ENCODE results near the gene PEF1.
"Not testable (repeated sequence)": the region's sequence is repeated elsewhere in the genome, so short reads cannot be mapped to it uniquely, and the experiment has no call there.

The PEF1 gene

DNA sequence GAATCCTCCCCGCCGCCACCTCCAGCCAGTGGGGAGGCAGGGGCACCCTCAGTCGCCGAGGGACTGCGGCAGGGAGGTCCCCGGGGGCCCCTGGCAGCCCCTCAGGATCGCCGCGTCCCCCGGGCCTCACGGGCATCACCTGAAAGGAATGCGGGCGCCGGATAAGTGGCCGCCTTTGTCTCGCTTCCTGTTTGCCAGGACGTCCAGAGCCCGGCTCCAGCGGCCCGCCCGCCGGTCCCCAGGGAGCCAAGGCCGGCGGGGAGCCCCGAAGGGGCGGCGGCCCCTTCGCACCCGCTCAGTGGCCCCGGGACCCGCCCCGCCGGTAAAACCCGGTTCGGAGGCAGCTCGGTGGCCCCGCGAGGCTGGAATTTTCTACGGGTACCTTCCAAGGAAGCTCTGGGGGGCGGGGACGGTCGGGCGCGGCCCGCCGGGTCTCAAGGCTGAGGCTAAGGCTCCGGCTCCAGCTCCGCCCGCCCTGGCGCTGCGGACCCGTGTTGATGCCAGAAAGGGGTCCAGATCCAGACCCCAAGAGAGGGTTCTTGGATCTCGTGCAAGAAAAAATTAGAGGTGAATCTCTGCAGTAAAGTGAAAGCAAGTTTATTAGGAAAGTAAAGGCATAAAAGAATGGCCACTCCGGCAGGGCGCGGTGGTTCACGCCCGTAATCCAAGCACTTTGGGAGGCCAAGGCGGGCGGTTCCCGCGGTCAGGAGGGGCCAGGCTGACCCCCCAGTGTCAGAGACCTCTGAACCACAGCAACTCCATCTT, 55.7 kb downstream of the PEF1 start:
- TF ChIP-seq, protein P1, sequence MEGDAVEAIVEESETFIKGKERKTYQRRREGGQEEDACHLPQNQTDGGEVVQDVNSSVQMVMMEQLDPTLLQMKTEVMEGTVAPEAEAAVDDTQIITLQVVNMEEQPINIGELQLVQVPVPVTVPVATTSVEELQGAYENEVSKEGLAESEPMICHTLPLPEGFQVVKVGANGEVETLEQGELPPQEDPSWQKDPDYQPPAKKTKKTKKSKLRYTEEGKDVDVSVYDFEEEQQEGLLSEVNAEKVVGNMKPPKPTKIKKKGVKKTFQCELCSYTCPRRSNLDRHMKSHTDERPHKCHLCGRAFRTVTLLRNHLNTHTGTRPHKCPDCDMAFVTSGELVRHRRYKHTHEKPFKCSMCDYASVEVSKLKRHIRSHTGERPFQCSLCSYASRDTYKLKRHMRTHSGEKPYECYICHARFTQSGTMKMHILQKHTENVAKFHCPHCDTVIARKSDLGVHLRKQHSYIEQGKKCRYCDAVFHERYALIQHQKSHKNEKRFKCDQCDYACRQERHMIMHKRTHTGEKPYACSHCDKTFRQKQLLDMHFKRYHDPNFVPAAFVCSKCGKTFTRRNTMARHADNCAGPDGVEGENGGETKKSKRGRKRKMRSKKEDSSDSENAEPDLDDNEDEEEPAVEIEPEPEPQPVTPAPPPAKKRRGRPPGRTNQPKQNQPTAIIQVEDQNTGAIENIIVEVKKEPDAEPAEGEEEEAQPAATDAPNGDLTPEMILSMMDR (conservative IDR thresholded peaks at IDR 0.05; ENCODE audit: control insufficient read depth, insufficient read depth, low read depth, low read length): no peak
- peak overlapping the region; percentile 29 for H3K4me3 ChIP-seq (ENCODE audit: control insufficient read depth, low read depth, low read length)
- no peak for DNase-seq (ENCODE audit: low read depth)

DNA sequence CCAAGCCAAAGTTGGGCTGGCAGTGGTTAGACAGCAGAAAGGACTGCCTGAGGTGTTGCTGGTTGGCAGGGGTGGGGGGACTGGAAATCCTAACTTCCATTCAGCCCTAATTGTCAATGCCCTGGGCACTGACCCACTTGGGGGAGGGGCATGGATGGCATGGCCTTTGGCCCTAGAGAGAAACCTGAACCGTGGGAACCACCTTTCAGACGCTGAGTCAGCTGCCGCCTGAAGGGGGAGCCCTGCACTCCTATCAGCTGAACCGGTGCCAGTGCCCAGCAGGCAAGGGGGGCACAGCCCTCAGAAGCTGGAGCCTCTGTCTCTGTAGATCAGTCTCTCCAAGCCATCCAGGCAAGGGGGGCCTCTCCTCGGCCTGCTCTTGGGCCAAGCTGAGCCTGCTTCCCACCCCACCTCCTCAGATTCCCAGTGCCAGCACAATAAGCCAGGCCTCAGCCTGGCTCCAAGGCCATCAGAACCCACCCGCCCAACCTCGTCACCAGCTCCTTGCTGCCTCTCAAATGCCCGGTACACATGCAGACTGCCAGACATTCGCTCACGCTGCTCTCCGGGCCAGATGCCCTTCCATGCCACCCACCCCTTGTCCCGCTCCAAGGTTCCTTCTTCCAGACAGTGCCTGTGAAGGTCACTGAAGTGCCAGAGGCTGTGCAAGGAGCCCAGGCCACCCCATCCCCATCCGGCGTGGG, 56.8 kb downstream of the PEF1 start:
- H3K4me3 ChIP-seq (ENCODE audit: control insufficient read depth, low read depth, low read length): no peak overlapping the region
- DNase-seq (ENCODE audit: low read depth): peak; percentile 30
- TF ChIP-seq, protein P1 (conservative IDR thresholded peaks at IDR 0.05; ENCODE audit: control insufficient read depth, insufficient read depth, low read depth, low read length): peak; percentile 57

DNA sequence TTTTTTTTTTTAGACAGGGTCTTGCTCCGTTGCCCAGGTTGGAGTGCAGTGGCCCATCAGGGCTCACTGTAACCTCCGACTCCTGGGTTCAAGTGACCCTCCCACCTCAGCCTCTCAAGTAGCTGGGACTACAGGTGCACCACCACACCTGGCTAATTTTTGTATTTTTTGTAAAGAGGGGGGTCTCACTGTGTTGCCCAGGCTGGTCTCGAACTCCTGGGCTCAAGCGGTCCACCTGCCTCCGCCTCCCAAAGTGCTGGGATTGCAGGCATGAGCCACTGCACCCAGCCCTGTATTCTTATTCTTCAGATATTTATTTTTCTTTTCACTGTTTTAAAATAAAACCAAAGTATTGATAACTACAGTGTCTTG, 57.4 kb downstream of the PEF1 start:
- not testable (repeated sequence) for DNase-seq (ENCODE audit: low read depth); H3K4me3 ChIP-seq (ENCODE audit: control insufficient read depth, low read depth, low read length)

DNA sequence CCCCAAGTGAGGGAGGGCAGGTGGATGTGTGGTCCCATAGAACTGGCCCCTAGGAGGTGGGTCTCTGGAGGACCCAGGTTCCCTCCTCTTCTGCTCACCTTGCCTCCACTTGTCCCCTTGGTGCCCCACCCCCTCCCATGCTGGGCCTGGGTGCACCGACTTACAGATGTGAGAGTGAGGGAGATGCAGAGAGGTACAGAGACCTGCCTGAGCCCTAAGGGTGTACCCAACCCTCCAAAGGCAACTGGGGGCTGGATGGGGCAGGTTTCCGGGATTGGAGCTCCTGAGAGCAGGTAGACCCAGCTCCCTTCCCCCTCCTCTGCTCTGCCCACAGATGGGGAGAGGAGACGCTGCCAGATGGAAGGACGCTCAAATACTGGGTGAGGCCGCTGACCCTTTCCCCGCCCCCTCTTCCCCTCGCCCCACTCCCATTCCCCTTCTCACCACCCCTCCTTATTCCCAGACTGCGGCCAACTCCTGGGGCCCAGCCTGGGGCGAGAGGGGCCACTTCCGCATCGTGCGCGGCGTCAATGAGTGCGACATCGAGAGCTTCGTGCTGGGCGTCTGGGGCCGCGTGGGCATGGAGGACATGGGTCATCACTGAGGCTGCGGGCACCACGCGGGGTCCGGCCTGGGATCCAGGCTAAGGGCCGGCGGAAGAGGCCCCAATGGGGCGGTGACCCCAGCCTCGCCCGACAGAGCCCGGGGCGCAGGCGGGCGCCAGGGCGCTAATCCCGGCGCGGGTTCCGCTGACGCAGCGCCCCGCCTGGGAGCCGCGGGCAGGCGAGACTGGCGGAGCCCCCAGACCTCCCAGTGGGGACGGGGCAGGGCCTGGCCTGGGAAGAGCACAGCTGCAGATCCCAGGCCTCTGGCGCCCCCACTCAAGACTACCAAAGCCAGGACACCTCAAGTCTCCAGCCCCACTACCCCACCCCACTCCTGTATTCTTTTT, 58.0 kb downstream of the PEF1 start:
- no peak for DNase-seq (ENCODE audit: low read depth)
- TF ChIP-seq, protein P1 (conservative IDR thresholded peaks at IDR 0.05; ENCODE audit: control insufficient read depth, insufficient read depth, low read depth, low read length): no peak
- no peak overlapping the region for H3K4me3 ChIP-seq (ENCODE audit: control insufficient read depth, low read depth, low read length)

DNA sequence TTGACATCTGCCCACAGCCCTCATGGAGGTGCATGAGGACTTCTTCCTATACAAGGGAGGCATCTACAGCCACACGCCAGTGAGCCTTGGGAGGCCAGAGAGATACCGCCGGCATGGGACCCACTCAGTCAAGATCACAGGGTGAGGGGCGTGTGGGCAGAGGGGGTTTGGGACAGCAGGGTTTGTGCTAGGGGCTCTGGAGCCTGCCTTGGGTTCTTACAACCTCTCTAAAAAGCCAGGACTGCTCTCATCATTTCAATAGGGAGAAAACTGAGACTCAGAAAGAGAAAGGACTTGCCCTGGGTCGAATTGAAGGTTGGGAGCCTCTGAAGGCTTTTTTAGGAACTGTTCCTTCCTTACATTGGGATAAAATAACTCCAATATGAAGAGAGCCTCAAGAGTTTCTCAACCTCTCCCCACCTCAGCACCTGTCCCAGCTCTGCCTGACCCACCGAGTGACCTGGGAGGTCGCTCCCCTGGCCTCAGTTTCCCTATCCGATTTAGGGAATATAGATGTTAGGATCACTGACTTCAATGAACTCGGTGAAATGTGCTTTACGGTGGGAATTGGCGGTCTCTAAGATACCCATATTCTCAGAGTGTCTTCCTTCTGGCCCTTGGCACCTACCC, 58.8 kb downstream of the PEF1 start:
- TF ChIP-seq, protein P1 (conservative IDR thresholded peaks at IDR 0.05; ENCODE audit: control insufficient read depth, insufficient read depth, low read depth, low read length): no peak
- no peak for DNase-seq (ENCODE audit: low read depth)
- no peak overlapping the region for H3K4me3 ChIP-seq (ENCODE audit: control insufficient read depth, low read depth, low read length)

DNA sequence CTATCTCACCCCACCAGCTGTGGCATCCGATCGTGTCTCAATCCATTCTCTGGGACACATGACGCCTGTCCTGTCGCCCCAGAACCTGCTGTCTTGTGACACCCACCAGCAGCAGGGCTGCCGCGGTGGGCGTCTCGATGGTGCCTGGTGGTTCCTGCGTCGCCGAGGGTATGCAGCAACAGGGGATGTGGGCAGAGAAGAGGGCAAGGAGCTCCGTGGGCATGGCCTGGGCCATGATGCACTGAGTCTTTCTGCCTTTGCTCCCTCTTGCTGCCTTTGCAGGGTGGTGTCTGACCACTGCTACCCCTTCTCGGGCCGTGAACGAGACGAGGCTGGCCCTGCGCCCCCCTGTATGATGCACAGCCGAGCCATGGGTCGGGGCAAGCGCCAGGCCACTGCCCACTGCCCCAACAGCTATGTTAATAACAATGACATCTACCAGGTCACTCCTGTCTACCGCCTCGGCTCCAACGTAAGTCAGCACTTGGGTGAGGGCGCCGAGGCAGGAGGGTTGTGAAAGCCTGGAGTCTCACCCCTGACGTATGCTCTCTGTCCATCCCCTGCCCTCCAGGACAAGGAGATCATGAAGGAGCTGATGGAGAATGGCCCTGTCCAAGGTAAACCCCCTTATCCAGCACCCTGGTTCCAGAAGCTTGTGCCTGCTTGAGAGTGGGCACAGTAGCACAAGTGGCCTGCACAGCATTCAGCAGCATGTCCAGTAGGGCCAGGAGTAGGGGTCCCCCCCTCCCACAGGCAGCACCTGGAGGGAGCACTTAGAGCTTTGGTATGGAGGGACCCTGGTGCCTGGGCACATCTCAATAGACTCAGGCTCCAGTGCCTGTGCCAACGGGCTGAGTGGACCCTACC, 59.6 kb downstream of the PEF1 start:
- H3K4me3 ChIP-seq (ENCODE audit: control insufficient read depth, low read depth, low read length): no peak overlapping the region
- TF ChIP-seq, protein P1 (conservative IDR thresholded peaks at IDR 0.05; ENCODE audit: control insufficient read depth, insufficient read depth, low read depth, low read length): no peak
- no peak for DNase-seq (ENCODE audit: low read depth)
